NT2/D1 (cell line): ENCODE measurements around the gene IYD.

Experiments
- SUZ12 ChIP-seq: IDR thresholded peaks from 2 replicates; pipeline ENCODE4 v1.6.1; 2011; ENCODE audit not compliant: insufficient read length, insufficient read depth; ENCODE audit errors: extremely low read depth
- ZNF274 ChIP-seq: IDR thresholded peaks from 2 replicates; pipeline ENCODE4 v1.6.1; 2011; ENCODE audit warnings: mild to moderate bottlenecking, low read depth, low read length

- no peak for TF ChIP-seq SUZ12
- TF ChIP-seq ZNF274 = no peak
These were observed 3.2 kb downstream of the IYD start for GRCh38 chr6:150372051-150372450.
